Measurements from ENCODE around the gene MAP7D2. TPM values are rescaled to one million over a fixed set of nuclear protein-coding genes. Genes with fewer than 3 reads are reported as not detected.
"Not testable (repeated sequence)": the region's sequence is repeated elsewhere in the genome, so short reads cannot be mapped to it uniquely, and the experiment has no call there.

MAP7D2 gene
- total and polyA plus RNA-seq, 2 of the 4 experiments (the other 2 are of a cell fraction): 0.18 to 0.19 TPM

DNA sequence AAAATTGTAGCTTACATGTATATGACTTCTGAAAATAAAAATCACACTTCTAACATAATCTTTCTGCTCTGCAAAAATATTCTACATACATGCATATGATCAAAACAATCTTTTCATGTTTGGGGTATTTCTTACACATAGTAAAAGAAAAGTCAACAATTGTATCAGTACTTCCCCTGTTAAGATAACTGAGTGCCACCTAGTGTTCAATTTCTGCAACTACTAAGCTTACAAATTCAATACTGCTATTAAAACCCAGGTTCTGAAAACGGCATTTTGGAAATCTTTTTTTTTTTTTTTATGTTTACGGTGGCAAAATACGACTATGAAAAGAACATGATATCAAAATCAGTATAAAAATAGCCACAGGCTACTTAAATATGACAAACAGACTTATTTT, 10.7 kb upstream of the MAP7D2 start:
- H3K4ac ChIP-seq (ENCODE audit: low read depth, low read length); H2BK20ac ChIP-seq (ENCODE audit: low read depth, low read length); dilution Hi-C loops (cut with HindIII; ENCODE audit: low sequenced_read_pairs, unreplicated experiment); H3K18ac ChIP-seq (ENCODE audit: low read depth, low read length); H3K27me3 ChIP-seq (ENCODE audit: control insufficient read depth, insufficient read depth, low read length); H4K20me1 ChIP-seq (ENCODE audit: insufficient read depth, low read length); H4K91ac ChIP-seq (ENCODE audit: insufficient read depth, low read depth, low read length); DNase-seq; H3K56ac ChIP-seq (ENCODE audit: extremely low read depth, insufficient read depth, low read length); H3K9me1 ChIP-seq (ENCODE audit: insufficient read depth, low read length); H2AFZ ChIP-seq (replicated peaks; ENCODE audit: low read length, poor library complexity); H4K5ac ChIP-seq (ENCODE audit: low read depth, low read length); in situ Hi-C loops (cut with MboI; ENCODE audit: low sequenced_read_pairs); H3K14ac ChIP-seq (replicated peaks; ENCODE audit: low read depth, low read length); H3K9me3 ChIP-seq (ENCODE audit: control insufficient read depth, insufficient read depth, low read length); H3K9ac ChIP-seq (ENCODE audit: low read depth, low read length); H2BK15ac ChIP-seq (ENCODE audit: low read depth, low read length); POLR2A ChIA-PET (ENCODE audit: unreplicated experiment); H2AK9ac ChIP-seq (replicated peaks; ENCODE audit: low read depth, low read length, poor library complexity); H2BK120ac ChIP-seq (ENCODE audit: low read depth, low read length); H2BK5ac ChIP-seq (ENCODE audit: low read depth, low read length, poor library complexity, severe bottlenecking); H2AK5ac ChIP-seq (ENCODE audit: low read depth, low read length); H3K4me3 ChIP-seq (ENCODE audit: insufficient read depth, low read depth, low read length); CTCF ChIA-PET; H4K8ac ChIP-seq (ENCODE audit: low read depth in 2 of 2, low read length in 2 of 2); H3K4me1 ChIP-seq (ENCODE audit: control insufficient read depth, insufficient read depth, low read length); H3K4me2 ChIP-seq (ENCODE audit: low read depth, low read length); H3K79me1 ChIP-seq (ENCODE audit: low read depth in 1 of 2, low read length in 2 of 2); H3K23ac ChIP-seq (ENCODE audit: low read depth, low read length); H3K27ac ChIP-seq (ENCODE audit: insufficient read depth, low read length): not testable (repeated sequence)
- intact Hi-C loops (cut with micrococcal nuclease): loop anchor here (10.0 kb wide), 2 partner anchors 583 to 753 kb away; no protein-coding TSS in a partner anchor
- BruUV-seq (replicated peaks): TSS peak; percentile 69
- peak; percentile 86 for ATAC-seq (ENCODE audit: low read depth)
- peaks cover 17% of the 10 kb centered on the region for H3K36me3 ChIP-seq (ENCODE audit: control insufficient read depth, insufficient read depth, low read length)
- TF ChIP-seq SMC3 (IDR thresholded peaks at IDR 0.05; ENCODE audit: low read depth, low read length) (peak; percentile 8; the same call in 1 of the 2 replicates), CTCF (conservative IDR thresholded peaks at IDR 0.05; ENCODE audit: low read depth, low read length) (peak; percentile 33)
- no CpG with 5 or more reads among the region's 3 CpGs for WGBS, 2 experiments (ENCODE audit: extremely low coverage in 2 of 2, insufficient read length in 1 of 2)

- no CpG with 5 or more reads among the region's 1 CpG for WGBS, 2 experiments (ENCODE audit: extremely low coverage in 2 of 2, insufficient read length in 1 of 2)
- H2BK120ac ChIP-seq (ENCODE audit: low read depth, low read length); H3K18ac ChIP-seq (ENCODE audit: low read depth, low read length); H4K20me1 ChIP-seq (ENCODE audit: insufficient read depth, low read length); H2BK5ac ChIP-seq (ENCODE audit: low read depth, low read length, poor library complexity, severe bottlenecking); H3K4ac ChIP-seq (ENCODE audit: low read depth, low read length); H3K27me3 ChIP-seq (ENCODE audit: control insufficient read depth, insufficient read depth, low read length); H3K79me1 ChIP-seq (ENCODE audit: low read depth in 1 of 2, low read length in 2 of 2); H2AK5ac ChIP-seq (ENCODE audit: low read depth, low read length); H2AK9ac ChIP-seq (replicated peaks; ENCODE audit: low read depth, low read length, poor library complexity); ATAC-seq (ENCODE audit: low read depth); H3K9ac ChIP-seq (ENCODE audit: low read depth, low read length); in situ Hi-C loops (cut with MboI; ENCODE audit: low sequenced_read_pairs); POLR2A ChIA-PET (ENCODE audit: unreplicated experiment); H3K4me3 ChIP-seq (ENCODE audit: insufficient read depth, low read depth, low read length); H3K4me1 ChIP-seq (ENCODE audit: control insufficient read depth, insufficient read depth, low read length); H2BK15ac ChIP-seq (ENCODE audit: low read depth, low read length); H4K91ac ChIP-seq (ENCODE audit: insufficient read depth, low read depth, low read length); H4K8ac ChIP-seq (ENCODE audit: low read depth in 2 of 2, low read length in 2 of 2); H3K9me3 ChIP-seq (ENCODE audit: control insufficient read depth, insufficient read depth, low read length); H3K9me1 ChIP-seq (ENCODE audit: insufficient read depth, low read length); H3K4me2 ChIP-seq (ENCODE audit: low read depth, low read length); dilution Hi-C loops (cut with HindIII; ENCODE audit: low sequenced_read_pairs, unreplicated experiment); H3K56ac ChIP-seq (ENCODE audit: extremely low read depth, insufficient read depth, low read length); H2BK20ac ChIP-seq (ENCODE audit: low read depth, low read length); H2AFZ ChIP-seq (replicated peaks; ENCODE audit: low read length, poor library complexity); H3K14ac ChIP-seq (replicated peaks; ENCODE audit: low read depth, low read length); DNase-seq; BruUV-seq (replicated peaks); H4K5ac ChIP-seq (ENCODE audit: low read depth, low read length); H3K23ac ChIP-seq (ENCODE audit: low read depth, low read length); CTCF ChIA-PET; H3K27ac ChIP-seq (ENCODE audit: insufficient read depth, low read length): not testable (repeated sequence)
- intact Hi-C loops (cut with micrococcal nuclease): loop anchor here (10.0 kb wide), 2 partner anchors 582 to 752 kb away; no protein-coding TSS in a partner anchor
- H3K36me3 ChIP-seq (ENCODE audit: control insufficient read depth, insufficient read depth, low read length): peaks cover 17% of the 10 kb centered on the region
Measured at GRCh38 chrX:20126833-20127232, 10.1 kb upstream of the MAP7D2 start.

Measured in IMR-90 (cell line).